Breast epithelium (tissue), 3 donors: ENCODE results near the gene KIAA0825.

Experiments used
- POLR2A ChIP-seq: fragments of 450-650 bp; IDR thresholded peaks from one replicate; pipeline ENCODE4 v1.6.1; 2016; ENCODE audit warnings: antibody characterized with exemption, mild to moderate bottlenecking, moderate library complexity
- POLR2AphosphoS5 ChIP-seq, 3 donors: sonication (generic); formaldehyde crosslinking; IDR thresholded peaks; one replicate each; pipeline ENCODE4 v1.6.1; 2017; ENCODE audit warnings: antibody characterized with exemption in 3 of 3
- TF ChIP-seq, protein P1 (sequence below), 3 donors: fragments of 450-650 bp; IDR thresholded peaks; one replicate each; pipeline ENCODE4 v1.5.1; 2016 to 2017; ENCODE audit warnings: antibody characterized with exemption in 3 of 3, mild to moderate bottlenecking in 3 of 3, moderate library complexity in 3 of 3

DNA sequence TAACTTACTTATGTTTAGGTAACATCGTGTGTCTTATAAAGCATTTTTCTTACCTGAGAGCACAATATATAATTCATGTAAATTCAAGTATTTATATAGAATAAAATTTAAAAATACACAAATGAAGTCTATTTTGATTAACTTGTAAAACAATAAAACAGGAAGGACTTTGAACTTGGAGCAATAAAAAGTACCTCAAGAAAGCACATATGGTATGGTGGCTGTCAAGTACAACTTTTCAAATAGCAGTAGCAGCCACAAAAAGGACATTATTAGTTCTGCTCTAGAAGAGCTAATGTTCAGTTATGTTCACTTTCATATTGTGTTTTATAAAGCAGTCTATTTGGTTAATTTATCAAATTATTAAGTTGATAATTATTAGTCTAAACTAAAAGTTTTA lies 31.5 kb upstream of the KIAA0825 start:
- no peak for TF ChIP-seq POLR2A
- TF ChIP-seq, protein P1, sequence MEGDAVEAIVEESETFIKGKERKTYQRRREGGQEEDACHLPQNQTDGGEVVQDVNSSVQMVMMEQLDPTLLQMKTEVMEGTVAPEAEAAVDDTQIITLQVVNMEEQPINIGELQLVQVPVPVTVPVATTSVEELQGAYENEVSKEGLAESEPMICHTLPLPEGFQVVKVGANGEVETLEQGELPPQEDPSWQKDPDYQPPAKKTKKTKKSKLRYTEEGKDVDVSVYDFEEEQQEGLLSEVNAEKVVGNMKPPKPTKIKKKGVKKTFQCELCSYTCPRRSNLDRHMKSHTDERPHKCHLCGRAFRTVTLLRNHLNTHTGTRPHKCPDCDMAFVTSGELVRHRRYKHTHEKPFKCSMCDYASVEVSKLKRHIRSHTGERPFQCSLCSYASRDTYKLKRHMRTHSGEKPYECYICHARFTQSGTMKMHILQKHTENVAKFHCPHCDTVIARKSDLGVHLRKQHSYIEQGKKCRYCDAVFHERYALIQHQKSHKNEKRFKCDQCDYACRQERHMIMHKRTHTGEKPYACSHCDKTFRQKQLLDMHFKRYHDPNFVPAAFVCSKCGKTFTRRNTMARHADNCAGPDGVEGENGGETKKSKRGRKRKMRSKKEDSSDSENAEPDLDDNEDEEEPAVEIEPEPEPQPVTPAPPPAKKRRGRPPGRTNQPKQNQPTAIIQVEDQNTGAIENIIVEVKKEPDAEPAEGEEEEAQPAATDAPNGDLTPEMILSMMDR (IDR thresholded peaks at IDR 0.05), result no peak
- TF ChIP-seq POLR2AphosphoS5 (IDR thresholded peaks at IDR 0.05), result no peak
